ENCODE data around the gene GSE1.
"Not testable (repeated sequence)": the region's sequence is repeated elsewhere in the genome, so short reads cannot be mapped to it uniquely, and the experiment has no call there.

GSE1 gene

GRCh38 chr16:85591381-85591780 lies 21.7 kb upstream of the GSE1 start (continued):
- TF ChIP-seq ZNF571 (tag by site-specific recombination; IDR thresholded peaks at IDR 0.05) (no peak), ZNF23 (tag by site-specific recombination; IDR thresholded peaks at IDR 0.05; ENCODE audit: borderline replicate concordance) (no peak), ZFP37 (tag by site-specific recombination; IDR thresholded peaks at IDR 0.05) (no peak)

GRCh38 chr16:85592277-85592676 lies 20.8 kb upstream of the GSE1 start:
- H3K9me3 ChIP-seq (ENCODE audit: control insufficient read depth, insufficient read depth, low read depth, low read length); H3K27ac ChIP-seq (ENCODE audit: extremely low read depth, low read depth, low read length); H3K4me3 ChIP-seq (ENCODE audit: low read depth, low read length); H3K4me1 ChIP-seq (ENCODE audit: control insufficient read depth, insufficient read depth, low read length); H3K36me3 ChIP-seq (ENCODE audit: control insufficient read depth in 2 of 2, insufficient read depth in 1 of 2, low read length in 2 of 2): not testable (repeated sequence)
- ChIA-PET POLR2A (interaction anchor here (0.5 to 1.0 kb wide), 2 partner anchors 18 to 21 kb away, joined by 3 read pairs; partner anchors contain the start of gene GSE1), CTCF (interaction anchor here (0.6 to 1.5 kb wide), 4 partner anchors 13 to 202 kb away, joined by 3 to 5 read pairs (median 3); no protein-coding TSS in a partner anchor)

GRCh38 chr16:85592700-85593493 lies 20.2 kb upstream of the GSE1 start:
- H3K36me3 ChIP-seq (ENCODE audit: control insufficient read depth in 2 of 2, insufficient read depth in 1 of 2, low read length in 2 of 2) = peaks cover 0 to 3% of the 10 kb centered on the region in 2 experiments; a peak in 1 of 3 replicates
- H3K4me3 ChIP-seq (ENCODE audit: low read depth, low read length) = no peak overlapping the region
- POLR2A ChIA-PET = no interaction called here
- TF ChIP-seq ZSCAN30 (tag by site-specific recombination; IDR thresholded peaks at IDR 0.05) (no peak), GLIS1 (tag by site-specific recombination; IDR thresholded peaks at IDR 0.05) (peak; percentile 27), PRDM1 (tag by site-specific recombination; IDR thresholded peaks at IDR 0.05) (no peak), ZNF114 (tag by site-specific recombination; IDR thresholded peaks at IDR 0.05) (no peak), ELK4 (IDR thresholded peaks at IDR 0.05; ENCODE audit: borderline replicate concordance, low read depth, low read length) (no peak), ZNF580 (tag by site-specific recombination; IDR thresholded peaks at IDR 0.05) (no peak), KLF1 (tag by site-specific recombination; IDR thresholded peaks at IDR 0.05) (peak; percentile 13; the same call in 1 of the 2 replicates), ZNF140 (tag by site-specific recombination; IDR thresholded peaks at IDR 0.05) (no peak), OVOL3 (tag by site-specific recombination; IDR thresholded peaks at IDR 0.05) (no peak), ZNF239 (tag by site-specific recombination; IDR thresholded peaks at IDR 0.05) (peak; percentile 65; the same call in 1 of the 2 replicates), ZNF221 (tag by site-specific recombination; IDR thresholded peaks at IDR 0.05; ENCODE audit: borderline replicate concordance) (no peak), ZNF830 (tag by site-specific recombination; IDR thresholded peaks at IDR 0.05; ENCODE audit: low read depth) (no peak), ZNF518A (tag by site-specific recombination; conservative IDR thresholded peaks at IDR 0.05; ENCODE audit: low read depth) (no peak), ZFP3 (tag by site-specific recombination; IDR thresholded peaks at IDR 0.05; ENCODE audit: low read depth) (no peak), ZNF639 (tag by site-specific recombination; IDR thresholded peaks at IDR 0.05) (no peak), ZNF510 (tag by site-specific recombination; IDR thresholded peaks at IDR 0.05; ENCODE audit: insufficient replicate concordance) (no peak), ZFP41 (tag by site-specific recombination; IDR thresholded peaks at IDR 0.05; ENCODE audit: borderline replicate concordance) (no peak), ZNF391 (tag by site-specific recombination; IDR thresholded peaks at IDR 0.05; ENCODE audit: borderline replicate concordance, low read depth) (no peak), ZNF768 (tag by site-specific recombination; IDR thresholded peaks at IDR 0.05) (peak; percentile 89)
- TF ChIP-seq, protein P1, sequence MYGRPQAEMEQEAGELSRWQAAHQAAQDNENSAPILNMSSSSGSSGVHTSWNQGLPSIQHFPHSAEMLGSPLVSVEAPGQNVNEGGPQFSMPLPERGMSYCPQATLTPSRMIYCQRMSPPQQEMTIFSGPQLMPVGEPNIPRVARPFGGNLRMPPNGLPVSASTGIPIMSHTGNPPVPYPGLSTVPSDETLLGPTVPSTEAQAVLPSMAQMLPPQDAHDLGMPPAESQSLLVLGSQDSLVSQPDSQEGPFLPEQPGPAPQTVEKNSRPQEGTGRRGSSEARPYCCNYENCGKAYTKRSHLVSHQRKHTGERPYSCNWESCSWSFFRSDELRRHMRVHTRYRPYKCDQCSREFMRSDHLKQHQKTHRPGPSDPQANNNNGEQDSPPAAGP (tag by site-specific recombination; IDR thresholded peaks at IDR 0.05) = 0 out of 2 replicates have a peak, but pooled peaks have one; percentile 37

More at GRCh38 chr16:85592700-85593493, 20.2 kb upstream of the GSE1 start:
- CTCF ChIA-PET = interaction anchor here (0.6 to 1.5 kb wide), 5 partner anchors 10 to 203 kb away, joined by 3 to 5 read pairs (median 3); no protein-coding TSS in a partner anchor
- Histone ChIP-seq H3K9me3 (ENCODE audit: control insufficient read depth, insufficient read depth, low read depth, low read length) (no peaks in the 10 kb centered on the region), H3K27ac (ENCODE audit: extremely low read depth, low read depth, low read length) (no peak overlapping the region), H3K4me1 (ENCODE audit: control insufficient read depth, insufficient read depth, low read length) (no peaks in the 10 kb centered on the region)
